HepG2 (cell line): ENCODE measurements around the gene ZBTB7B. TPM values are rescaled to one million over a fixed set of nuclear protein-coding genes. Genes with fewer than 3 reads are reported as not detected.

ENCODE experiments used
- ATAC-seq: fragments of 200-7000 bp; cut with Tn5 transposase; 3 replicates; pipeline ENCODE4 v1.9.1; 2020; ENCODE audit warnings: mild to moderate bottlenecking, moderate library complexity
- BruUV-seq: library from RNA; stranded (reverse); fragments of 400-500 nt; replicated peaks from 2 replicates; lab custom pipeline; 2021; lab: Mats Ljungman, UMichigan
- CTCF ChIA-PET: fragments of 300-600 bp; formaldehyde crosslinking; extraction: SDS; loops from one replicate; lab custom pipeline; 2021; ENCODE audit warnings: low total read pairs, inconsistent platforms, low intra/inter-chr PET ratio; lab: Yijun Ruan, JAX
- POLR2A ChIA-PET: fragments of 350-600 bp; sonication (Branson Sonifier 250); formaldehyde crosslinking; loops from one replicate; lab custom pipeline; 2020; ENCODE audit warnings: antibody characterized with exemption, inconsistent platforms; lab: Yijun Ruan, JAX
- DNase-seq: peaks from one replicate; pipeline ENCODE4 v3.0.0-alpha.2; 2015; ENCODE audit warnings: low spot score
- FAIRE-seq: peaks from 3 replicates; lab custom pipeline; 2011; peaks lifted over from hg19 to GRCh38; lab: Jason Lieb, UNC
- H2AFZ ChIP-seq: one replicate; pipeline ENCODE4 v1.6.1; 2011; ENCODE audit warnings: low read length, inconsistent platforms
- H3K27ac ChIP-seq: fragments of 300-600 bp; 3 replicates; pipeline ENCODE4 v1.8.0; 2011; ENCODE audit warnings: mixed run types, mild to moderate bottlenecking, mixed read lengths, low read length, inconsistent platforms; ENCODE audit not compliant: insufficient read depth; ENCODE audit errors: extremely low read length
- H3K27me3 ChIP-seq, 2 experiments: fragments of 200-600 bp in 1 of 2; 2 replicates in 1 of 2; 3 replicates in 1 of 2; pipeline versions ENCODE4 v1.6.0 to v1.8.0; 2011; ENCODE audit warnings: low read length in 2 of 2, mild to moderate bottlenecking in 2 of 2, moderate library complexity in 2 of 2, inconsistent platforms in 1 of 2; ENCODE audit not compliant: insufficient read depth in 2 of 2, control insufficient read depth in 1 of 2
- H3K36me3 ChIP-seq, 2 experiments: fragments of 200-600 bp in 1 of 2; replicated peaks in 1 of 2; 2 replicates in 1 of 2; 3 replicates in 1 of 2; pipeline versions ENCODE4 v1.5.1 to v1.8.0; 2011; ENCODE audit warnings: low read length in 2 of 2, inconsistent platforms in 1 of 2; ENCODE audit not compliant: insufficient read depth in 2 of 2, control insufficient read depth in 1 of 2
- H3K4me1 ChIP-seq: 2 replicates; pipeline ENCODE4 v1.5.1; 2012; ENCODE audit warnings: low read length, inconsistent platforms; ENCODE audit not compliant: insufficient read depth
- H3K4me2 ChIP-seq: 2 replicates; pipeline ENCODE4 v1.6.0; 2011; ENCODE audit warnings: low read depth, low read length, inconsistent platforms
- H3K4me3 ChIP-seq, 3 experiments: fragments of 200-600 bp in 1 of 3; sonication (generic), shearing (Covaris generic) in 1 of 3; replicated peaks in 1 of 3; 2 replicates each; pipeline ENCODE4 v1.5.1; 2011 to 2016; ENCODE audit warnings: low read length in 3 of 3, inconsistent platforms in 2 of 3, low read depth in 2 of 3, mild to moderate bottlenecking in 2 of 3, control low read depth in 1 of 3, mixed read lengths in 1 of 3; ENCODE audit not compliant: insufficient read depth in 1 of 3
- H3K79me2 ChIP-seq: one replicate; pipeline ENCODE4 v1.6.1; 2011; ENCODE audit warnings: low read length, inconsistent platforms; ENCODE audit not compliant: insufficient read depth
- H3K9ac ChIP-seq: 2 replicates; pipeline ENCODE4 v1.6.0; 2011; ENCODE audit warnings: mild to moderate bottlenecking, low read depth, low read length, inconsistent platforms; ENCODE audit not compliant: insufficient read depth
- H3K9me3 ChIP-seq: 2 replicates; pipeline ENCODE4 v1.5.1; 2012; ENCODE audit warnings: mild to moderate bottlenecking, low read length
- H4K20me1 ChIP-seq: 2 replicates; pipeline ENCODE4 v1.6.0; 2011; ENCODE audit warnings: inconsistent platforms, mild to moderate bottlenecking, low read length, moderate library complexity; ENCODE audit not compliant: insufficient read depth
- CEBPZ ChIP-seq: IDR thresholded peaks from 2 replicates; pipeline ENCODE4 v1.6.1; 2012; ENCODE audit warnings: low read length, improper control_type of control experiment
- LRRFIP1 ChIP-seq: sonication (generic); formaldehyde crosslinking; conservative IDR thresholded peaks from 2 replicates; pipeline ENCODE4 v1.4.0; 2020; ENCODE audit warnings: missing genetic modification reagents
- PRDM4 ChIP-seq: sonication (generic); formaldehyde crosslinking; IDR thresholded peaks from 2 replicates; pipeline ENCODE4 v1.9.0; 2021; ENCODE audit warnings: missing genetic modification reagents, borderline replicate concordance
- ZC3H13 ChIP-seq: sonication (generic); formaldehyde crosslinking; IDR thresholded peaks from 2 replicates; pipeline ENCODE4 v1.8.1; 2023; ENCODE audit warnings: mild to moderate bottlenecking, missing genetic modification reagents, moderate library complexity
- ZFX ChIP-seq: sonication (generic); formaldehyde crosslinking; IDR thresholded peaks from 2 replicates; pipeline ENCODE4 v1.4.0; 2020; ENCODE audit warnings: mild to moderate bottlenecking, low read depth, missing genetic modification reagents, moderate library complexity
- ZKSCAN1 ChIP-seq: fragments of 150-350 bp; IDR thresholded peaks from 2 replicates; pipeline ENCODE4 v1.6.1; 2014; ENCODE audit warnings: low read length
- ZNF205 ChIP-seq: IDR thresholded peaks from 2 replicates; pipeline ENCODE4 v1.6.1; 2018; ENCODE audit warnings: missing biosample characterization, missing genetic modification reagents
- ZNF430 ChIP-seq: sonication (generic); formaldehyde crosslinking; IDR thresholded peaks from 2 replicates; pipeline ENCODE4 v1.9.0; 2021; ENCODE audit warnings: mild to moderate bottlenecking, missing genetic modification reagents
- ZNF431 ChIP-seq: sonication (generic); formaldehyde crosslinking; IDR thresholded peaks from 2 replicates; pipeline ENCODE4 v1.9.0; 2022; ENCODE audit warnings: missing genetic modification reagents, low read depth, mild to moderate bottlenecking, borderline replicate concordance
- ZNF800 ChIP-seq: sonication (generic); formaldehyde crosslinking; IDR thresholded peaks from 2 replicates; pipeline ENCODE4 v1.4.0; 2020; ENCODE audit warnings: missing genetic modification reagents
- WGBS: methylation state at CpG from one replicate; pipeline ENCODE4 v1.1.6; 2017; ENCODE audit warnings: low lambda C conversion rate; 5-methylcytosine and 5-hydroxymethylcytosine counted together
- in situ Hi-C: cut with HindIII; loops from 2 replicates; pipeline ENCODE4 v1.10.0; 2017; ENCODE audit warnings: low pct_unique_long_range_greater_than_20kb; ENCODE audit not compliant: extremely low pct_ligation_motif_present
- intact Hi-C: fragments of 100-400 bp; cut with micrococcal nuclease; formaldehyde crosslinking; loops from one replicate; pipeline ENCODE4 v1.10.0; 2022; ENCODE audit not compliant: unreplicated experiment
- polyA plus RNA-seq, 8 experiments: library from polyadenylated mRNA; depleted of rRNA in 3 of 8; stranded (reverse) in 7 of 8; unstranded in 1 of 8; fragments of >200 nt; fragmentation: Illumina TruSeq in 4 of 8; extraction: Trizol in 4 of 8; gene quantifications; 2 replicates each; pipeline versions ENCODE4 v1.2.1 to v1.2.3, GENCODE V29; 2011 to 2016; ENCODE audit warnings: low read depth in 4 of 8, missing spikeins in 1 of 8, mixed read lengths in 1 of 8; ENCODE audit not compliant: insufficient read depth in 1 of 8
- total RNA-seq, 5 experiments: library from RNA; depleted of rRNA; stranded (reverse); fragments of >200 nt; fragmentation: Illumina TruSeq; extraction: Trizol; gene quantifications; 2 replicates each; pipeline ENCODE4 v1.2.3, GENCODE V29; 2016; ENCODE audit warnings: low read depth in 1 of 5
- TF ChIP-seq, protein P1 (sequence below): IDR thresholded peaks from 2 replicates; pipeline ENCODE4 v1.6.1; 2016

ZBTB7B gene
- total and polyA plus RNA-seq, 2 of the 13 experiments (the other 11 are each of a cell fraction or from before 2014, with no cell fraction given): 15.5 to 17.5 TPM

GRCh38 chr1:155057104-155057503 is 54.5 kb downstream of the ZBTB7B start:
- H3K9ac ChIP-seq: no peak overlapping the region
- BruUV-seq: no TSS peak
- intact Hi-C loops: no loop called here
- H3K27me3 ChIP-seq: no peaks in the 10 kb centered on the region
- FAIRE-seq (no peak), ATAC-seq (no peak), DNase-seq (no peak)
- peaks cover 16% of the 10 kb centered on the region for H3K4me1 ChIP-seq
- ChIA-PET POLR2A (no interaction called here), CTCF (no interaction called here)
- in situ Hi-C loops: no loop called here
- H2AFZ ChIP-seq: no peak overlapping the region
- H3K79me2 ChIP-seq: no peaks in the 10 kb centered on the region
- no peak overlapping the region for H3K4me3 ChIP-seq
- peaks cover 6 to 19% of the 10 kb centered on the region in 2 experiments for H3K36me3 ChIP-seq
- H4K20me1 ChIP-seq: no peaks in the 10 kb centered on the region
- no peak overlapping the region for H3K4me2 ChIP-seq
- H3K27ac ChIP-seq: no peak overlapping the region
- no peaks in the 10 kb centered on the region for H3K9me3 ChIP-seq
- 90% methylated on average over 6 of the region's 8 CpGs for WGBS
- no peak for TF ChIP-seq CEBPZ
- no peak for TF ChIP-seq ZNF430
- no peak for TF ChIP-seq ZC3H13 (CRISPR knock-in tag)
- no peak for TF ChIP-seq ZFX (CRISPR knock-in tag)
- TF ChIP-seq ZNF431 (CRISPR knock-in tag): no peak
- TF ChIP-seq, protein P1, sequence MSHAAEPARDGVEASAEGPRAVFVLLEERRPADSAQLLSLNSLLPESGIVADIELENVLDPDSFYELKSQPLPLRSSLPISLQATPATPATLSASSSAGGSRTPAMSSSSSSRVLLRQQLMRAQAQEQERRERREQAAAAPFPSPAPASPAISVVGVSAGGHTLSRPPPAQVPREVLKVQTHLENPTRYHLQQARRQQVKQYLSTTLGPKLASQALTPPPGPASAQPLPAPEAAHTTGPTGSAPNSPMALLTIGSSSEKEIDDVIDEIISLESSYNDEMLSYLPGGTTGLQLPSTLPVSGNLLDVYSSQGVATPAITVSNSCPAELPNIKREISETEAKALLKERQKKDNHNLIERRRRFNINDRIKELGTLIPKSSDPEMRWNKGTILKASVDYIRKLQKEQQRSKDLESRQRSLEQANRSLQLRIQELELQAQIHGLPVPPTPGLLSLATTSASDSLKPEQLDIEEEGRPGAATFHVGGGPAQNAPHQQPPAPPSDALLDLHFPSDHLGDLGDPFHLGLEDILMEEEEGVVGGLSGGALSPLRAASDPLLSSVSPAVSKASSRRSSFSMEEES (CRISPR knock-in tag): no peak
- TF ChIP-seq ZNF205: no peak
- no peak for TF ChIP-seq PRDM4 (CRISPR knock-in tag)
- TF ChIP-seq ZKSCAN1: no peak
- no peak for TF ChIP-seq LRRFIP1 (CRISPR knock-in tag)
- TF ChIP-seq ZNF800 (CRISPR knock-in tag): no peak
